ENCODE data around the gene TCTA.
"Not testable (repeated sequence)": the region's sequence is repeated elsewhere in the genome, so short reads cannot be mapped to it uniquely, and the experiment has no call there.

Gene TCTA, protein sequence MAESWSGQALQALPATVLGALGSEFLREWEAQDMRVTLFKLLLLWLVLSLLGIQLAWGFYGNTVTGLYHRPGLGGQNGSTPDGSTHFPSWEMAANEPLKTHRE

GRCh38 chr3:49411968-49412631 lies at the start of gene TCTA, which contains the start of gene RHOA:
TCTA (plus strand) TSS chr3:49412423; CDS start chr3:49412427, 4 bp downstream.
RHOA (minus strand) TSS chr3:49411976; CDS start chr3:49375589, 36,387 bp downstream.
- DNase-seq, result peak; percentile 99

DNA sequence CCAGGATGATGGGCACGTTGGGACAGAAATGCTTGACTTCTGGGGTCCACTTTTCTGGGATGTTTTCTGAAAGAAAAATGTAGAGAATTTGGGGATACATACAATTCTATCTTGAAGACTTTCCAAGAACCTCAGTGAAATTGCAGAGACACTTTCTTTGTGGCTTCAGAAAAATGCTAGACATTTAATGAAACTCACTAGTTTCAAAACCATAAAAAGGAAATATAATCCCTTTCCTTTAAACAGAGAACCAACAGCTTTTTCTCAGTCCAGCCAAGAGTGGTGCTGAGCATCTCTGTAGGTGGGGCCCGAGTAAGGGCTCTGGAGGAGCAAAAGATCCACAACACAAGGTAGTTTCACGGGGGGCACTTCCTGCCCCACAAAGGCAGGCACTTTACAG lies 49.7 kb upstream of the TCTA start:
- no peak for DNase-seq

DNA sequence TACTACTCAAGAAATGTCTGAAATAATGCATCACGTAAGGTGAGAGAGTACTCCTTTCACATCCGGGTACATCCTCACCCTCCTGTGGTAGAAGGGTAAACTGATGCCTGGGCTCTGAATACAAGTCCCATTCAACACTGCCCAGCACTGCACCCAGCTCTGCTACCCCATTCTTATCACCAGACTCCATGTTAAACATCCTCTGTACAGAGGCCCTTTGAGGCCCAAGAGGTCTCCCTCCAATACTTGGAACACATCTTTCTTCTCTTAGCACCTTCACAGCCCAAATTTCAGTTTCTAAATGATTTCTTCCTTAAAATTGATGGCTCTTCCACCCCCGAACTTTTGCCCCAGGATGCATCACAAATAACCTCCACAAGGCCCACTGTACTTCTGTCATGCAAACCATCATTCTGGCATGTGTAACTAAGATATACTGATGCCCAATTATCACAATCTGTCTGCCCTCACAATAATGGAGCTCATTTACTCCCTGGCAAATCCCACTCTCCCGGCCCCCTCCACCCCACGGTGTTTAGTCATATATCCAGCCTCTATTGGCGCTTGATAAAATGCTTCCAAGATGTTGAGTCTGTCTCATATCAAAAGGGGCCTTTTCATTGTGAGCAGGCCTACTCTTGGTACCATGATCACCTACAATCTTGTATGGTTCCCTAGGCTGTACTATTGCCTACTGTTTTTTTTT lies 41.5 kb upstream of the TCTA start:
- DNase-seq, result no peak

GRCh38 chr3:49371946-49372345 lies 40.3 kb upstream of the TCTA start:
- no peak for DNase-seq

- DNase-seq, result peak; percentile 30
Measured at GRCh38 chr3:49377483-49377882, 34.7 kb upstream of the TCTA start.

- no peak for DNase-seq
Measured at GRCh38 chr3:49378249-49378895, 33.9 kb upstream of the TCTA start.

DNA sequence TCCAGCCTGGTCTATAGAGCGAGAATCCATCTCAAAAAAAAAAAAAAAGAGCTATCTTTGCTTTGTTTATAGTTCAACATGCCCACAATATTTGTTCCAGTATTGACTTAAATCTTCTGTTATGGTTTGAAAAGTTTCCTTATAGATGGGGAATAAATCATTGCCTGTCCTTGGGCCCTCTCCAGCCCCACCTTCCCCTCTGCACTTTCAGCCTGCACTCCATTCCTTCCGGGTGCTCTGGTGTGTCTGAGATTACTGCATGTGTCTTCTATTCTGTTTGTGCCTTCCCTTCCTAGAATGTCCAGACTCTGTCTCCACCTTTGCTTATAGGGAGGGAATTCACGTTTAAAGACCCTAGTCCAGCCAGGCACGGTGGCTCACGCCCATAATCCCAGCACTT lies 28.8 kb upstream of the TCTA start:
- no peak for DNase-seq

GRCh38 chr3:49385617-49386016 lies 26.6 kb upstream of the TCTA start:
- no peak for DNase-seq

DNA sequence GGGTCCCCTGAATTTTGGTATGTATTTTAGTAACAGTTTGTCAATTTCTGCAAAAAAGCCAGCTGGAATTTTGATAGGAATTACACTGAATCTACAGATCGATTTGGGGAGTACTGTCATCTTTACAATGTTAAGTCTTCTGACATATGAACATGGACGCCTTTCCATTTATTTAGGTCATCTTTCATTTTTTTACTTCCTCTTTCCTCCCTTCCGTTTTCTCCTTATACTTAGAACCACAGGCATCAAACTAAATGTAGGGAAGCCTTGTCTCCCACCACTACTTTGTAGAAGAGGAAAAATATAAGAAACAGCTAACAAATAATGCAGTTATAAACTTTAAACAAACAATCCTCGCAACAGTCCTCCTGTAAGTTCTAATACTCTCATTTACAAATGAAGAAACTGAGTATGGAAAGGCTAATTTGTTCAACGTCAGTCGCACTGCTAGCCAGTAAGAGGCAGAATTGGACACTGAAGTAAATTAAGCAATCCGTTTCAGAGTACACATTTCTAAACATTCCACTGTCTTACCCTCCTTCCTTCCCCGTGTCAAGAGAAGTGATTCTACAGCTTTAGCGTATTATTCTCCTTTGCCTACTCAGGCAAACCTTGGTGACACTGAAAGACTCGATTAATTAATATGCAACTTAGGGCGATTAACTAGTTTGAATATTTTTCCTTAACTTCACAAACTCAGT lies 26.0 kb upstream of the TCTA start:
- no peak for DNase-seq

DNA sequence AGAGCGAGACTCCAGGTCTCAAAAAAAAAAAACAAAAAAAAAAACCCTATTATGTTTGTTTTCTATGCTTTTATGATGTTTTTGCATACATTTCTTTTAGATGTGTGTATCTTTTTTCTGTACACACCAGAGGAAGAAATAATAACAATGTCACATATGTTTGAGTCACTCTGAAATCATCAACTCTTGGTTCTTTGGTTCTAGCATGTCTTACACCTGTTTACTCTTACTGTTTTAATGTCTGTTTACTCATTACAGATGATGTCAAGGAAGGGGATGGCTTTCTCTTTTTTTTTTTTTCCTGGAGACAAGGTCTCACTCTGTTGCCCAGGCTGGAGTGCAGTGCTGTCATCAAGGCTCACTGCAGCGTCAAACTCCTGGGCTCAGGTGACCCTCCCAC lies 24.5 kb upstream of the TCTA start:
- no peak for DNase-seq

DNA sequence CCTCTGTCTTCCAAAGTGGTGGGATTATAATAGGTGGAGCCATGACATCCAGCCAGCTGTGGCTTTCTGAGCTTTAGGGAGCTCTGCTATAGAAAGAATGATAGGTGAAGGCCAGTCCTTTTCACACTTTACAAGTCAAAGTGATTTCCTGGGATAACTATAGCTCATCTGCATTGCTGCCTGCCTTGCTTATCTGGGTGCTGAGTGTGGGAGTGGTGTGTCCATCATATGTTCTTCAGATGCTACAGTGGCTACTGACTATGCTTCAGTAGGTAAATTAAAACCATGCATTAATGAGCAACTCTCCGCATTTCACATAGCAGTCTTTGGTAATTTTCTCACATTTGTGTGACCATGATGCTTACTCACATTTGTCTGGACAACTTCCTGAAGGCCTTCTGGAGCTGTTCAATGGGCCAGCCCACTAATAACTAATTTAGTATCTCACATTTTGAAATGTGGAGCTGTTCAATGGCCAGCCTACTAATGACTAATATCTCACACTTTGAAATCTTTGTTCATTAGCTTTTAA lies 23.9 kb upstream of the TCTA start:
- no peak for DNase-seq

GRCh38 chr3:49389297-49389696 lies 22.9 kb upstream of the TCTA start:
- no peak for DNase-seq

DNA sequence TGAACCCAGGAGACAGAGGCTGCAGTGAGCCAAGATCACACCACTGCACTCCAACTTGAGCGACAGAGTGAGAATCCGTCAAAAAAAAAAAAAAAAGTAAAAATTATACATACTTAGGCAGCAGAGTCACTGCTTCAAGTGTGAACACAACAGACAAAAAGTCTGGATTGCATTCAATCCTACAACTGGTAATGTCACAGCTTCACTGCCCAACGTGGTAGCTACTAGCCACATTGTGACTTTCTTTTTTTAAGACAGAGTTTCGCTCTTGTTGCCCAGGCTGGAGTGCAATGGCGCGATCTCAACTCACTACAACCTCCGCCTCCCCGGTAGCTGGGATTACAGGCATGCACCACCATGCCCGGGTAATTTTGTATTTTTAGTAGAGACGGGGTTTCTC lies 20.9 kb upstream of the TCTA start:
- not testable (repeated sequence) for DNase-seq

GRCh38 chr3:49397470-49397869 lies 14.8 kb upstream of the TCTA start:
- no peak for DNase-seq

- no peak for DNase-seq
Measured at GRCh38 chr3:49399461-49399860, 12.8 kb upstream of the TCTA start.

- DNase-seq, result no peak
Measured at GRCh38 chr3:49401766-49402165, 10.5 kb upstream of the TCTA start.

- no peak for DNase-seq
Measured at GRCh38 chr3:49403891-49404290, 8.3 kb upstream of the TCTA start.

DNA sequence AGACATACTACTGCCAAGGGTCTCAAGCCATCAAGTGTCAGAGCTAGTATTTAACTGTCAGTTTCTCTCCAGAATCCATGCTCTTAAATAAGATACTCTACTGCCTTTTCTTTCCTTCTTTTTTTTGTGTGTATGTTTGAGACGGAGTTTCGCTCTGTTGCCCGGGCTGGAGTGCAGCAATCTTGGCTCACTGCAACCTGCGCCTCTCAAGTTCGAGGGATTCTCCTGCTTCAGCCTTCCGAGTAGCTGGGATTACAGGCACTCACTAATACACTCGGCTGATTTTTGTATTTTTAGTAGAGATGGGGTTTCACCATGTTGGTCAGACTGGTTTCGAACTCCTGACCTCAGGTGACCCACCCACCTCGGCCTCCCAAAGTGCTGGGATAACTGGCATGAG lies 6.7 kb upstream of the TCTA start:
- not testable (repeated sequence) for DNase-seq

DNA sequence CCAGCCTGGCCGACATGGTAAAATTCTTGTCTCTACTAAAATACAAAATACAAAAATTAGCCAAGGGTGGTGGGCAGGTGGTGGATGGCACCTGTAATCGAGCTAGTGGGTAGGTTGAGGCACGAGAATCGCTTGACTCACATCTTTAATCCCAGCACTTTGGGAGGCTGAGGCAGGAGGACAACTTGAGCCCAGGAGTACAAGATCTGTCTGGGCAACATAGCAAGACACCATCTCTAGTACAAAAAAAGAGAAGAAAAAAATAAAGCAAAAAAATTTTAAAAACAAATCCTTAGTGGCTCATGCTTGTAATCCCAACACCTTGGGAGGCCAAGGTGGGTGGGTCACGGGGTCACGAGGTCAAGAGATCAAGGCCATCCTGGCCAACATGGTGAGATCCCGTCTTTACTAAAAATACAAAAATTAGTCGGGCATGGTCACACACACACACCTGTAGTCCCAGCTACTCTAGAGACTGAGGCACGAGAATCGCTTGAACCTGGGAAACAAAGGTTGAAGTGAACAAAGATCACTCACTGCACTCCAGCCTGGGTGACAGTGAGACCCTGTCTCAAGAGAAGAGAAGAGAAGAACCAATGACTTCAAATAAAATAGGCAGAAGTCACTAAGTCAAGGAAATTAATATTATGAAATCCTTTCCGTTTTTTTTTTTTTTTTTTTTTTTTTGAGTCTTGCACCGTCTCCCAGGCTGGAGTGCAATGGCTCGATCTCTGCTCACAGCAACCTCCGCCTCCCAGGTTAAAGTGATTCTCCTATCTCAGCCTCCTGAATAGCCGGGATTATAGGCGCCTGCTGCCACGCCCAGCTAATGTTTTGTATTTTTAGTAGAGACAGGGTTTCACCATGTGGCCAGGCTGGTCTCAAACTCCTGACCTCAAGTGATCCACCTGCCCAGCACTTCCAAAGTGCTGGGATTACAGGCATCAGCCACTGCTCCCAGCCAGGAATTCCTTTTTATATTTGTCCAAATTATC lies 5.4 kb upstream of the TCTA start:
- DNase-seq, result no peak

DNA sequence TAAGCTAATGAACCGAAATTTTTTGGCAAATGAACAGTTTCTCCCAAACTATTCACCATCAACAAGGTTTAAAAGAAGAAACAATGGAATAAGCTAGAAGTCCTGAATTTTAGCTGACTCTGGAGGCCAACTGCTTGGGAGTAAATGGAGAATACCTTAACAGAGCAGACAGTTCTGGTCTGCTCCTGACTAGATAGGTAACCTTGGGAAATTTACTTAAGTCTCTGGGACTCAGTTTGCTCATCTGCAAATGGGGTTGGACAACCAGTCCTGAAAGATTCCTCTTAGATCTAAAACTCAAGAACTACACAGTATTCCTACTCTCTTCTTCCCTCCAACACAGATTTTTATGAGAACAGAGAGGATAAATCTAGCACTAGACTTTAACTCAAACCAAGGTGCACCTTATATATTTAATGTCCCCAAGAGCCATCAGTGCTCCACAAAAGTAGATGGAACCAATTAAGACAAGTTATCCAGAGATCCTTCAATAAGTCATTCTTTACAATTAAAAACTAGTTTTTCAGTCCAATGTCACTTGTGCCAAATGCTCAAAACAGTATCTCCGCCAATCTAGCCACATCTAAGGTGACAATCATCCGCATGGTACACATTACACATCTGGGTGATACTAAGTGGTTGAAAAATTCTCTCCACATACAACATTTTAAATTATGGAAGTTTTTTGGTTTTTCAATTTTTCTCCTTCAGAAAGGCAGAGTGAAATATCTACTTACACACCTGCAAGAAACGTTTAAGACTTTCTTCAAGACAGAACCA lies 2.0 kb upstream of the TCTA start:
- no peak for DNase-seq
